ENCODE results near the gene ZNF70. TPM values are rescaled to one million over a fixed set of nuclear protein-coding genes. Genes with fewer than 3 reads are reported as not detected.

ZNF70 gene
- total RNA-seq, 1 experiment from 2014 or later = 6.5 TPM

- intact Hi-C loops (cut with micrococcal nuclease; ENCODE audit: unreplicated experiment) = no loop called here
- no peak overlapping the region for H3K27ac Mint-ChIP-seq (ENCODE audit: unreplicated experiment)
- CTCF ChIA-PET = no interaction called here
- DNase-seq = no peak
- no TSS peak for BruUV-seq (replicated peaks)
- no peaks in the 10 kb centered on the region for H3K9me3 Mint-ChIP-seq (ENCODE audit: low read depth, unreplicated experiment)
- peaks cover 4% of the 10 kb centered on the region for H3K36me3 Mint-ChIP-seq (ENCODE audit: insufficient read depth, unreplicated experiment)
- H3K27me3 Mint-ChIP-seq (ENCODE audit: unreplicated experiment) = peaks cover 11% of the 10 kb centered on the region
- H3K4me3 Mint-ChIP-seq (ENCODE audit: low read depth, unreplicated experiment) = no peak overlapping the region
- TF ChIP-seq CTCF (IDR thresholded peaks at IDR 0.05; ENCODE audit: unreplicated experiment) = no peak
- peaks cover 30% of the 10 kb centered on the region for H3K4me1 Mint-ChIP-seq (ENCODE audit: low read depth, unreplicated experiment)
Measured at GRCh38 chr22:23779083-23779482, 28.2 kb upstream of the ZNF70 start.

- peaks cover 30% of the 10 kb centered on the region for H3K4me1 Mint-ChIP-seq (ENCODE audit: low read depth, unreplicated experiment)
- BruUV-seq (replicated peaks) = no TSS peak
- CTCF ChIA-PET = no interaction called here
- no peak overlapping the region for H3K4me3 Mint-ChIP-seq (ENCODE audit: low read depth, unreplicated experiment)
- peaks cover 16% of the 10 kb centered on the region for H3K27me3 Mint-ChIP-seq (ENCODE audit: unreplicated experiment)
- no peak for DNase-seq
- H3K36me3 Mint-ChIP-seq (ENCODE audit: insufficient read depth, unreplicated experiment) = peaks cover 4% of the 10 kb centered on the region
- H3K27ac Mint-ChIP-seq (ENCODE audit: unreplicated experiment) = no peak overlapping the region
- intact Hi-C loops (cut with micrococcal nuclease; ENCODE audit: unreplicated experiment) = no loop called here
- no peak for TF ChIP-seq CTCF (IDR thresholded peaks at IDR 0.05; ENCODE audit: unreplicated experiment)
- no peaks in the 10 kb centered on the region for H3K9me3 Mint-ChIP-seq (ENCODE audit: low read depth, unreplicated experiment)
Measured at GRCh38 chr22:23778577-23778900, 27.6 kb upstream of the ZNF70 start.

GRCh38 chr22:23777776-23778576, 27.1 kb upstream of the ZNF70 start:
- no peak for DNase-seq
- intact Hi-C loops (cut with micrococcal nuclease; ENCODE audit: unreplicated experiment) = no loop called here
- Mint-ChIP-seq H3K4me1 (ENCODE audit: low read depth, unreplicated experiment) (peaks cover 36% of the 10 kb centered on the region), H3K27ac (ENCODE audit: unreplicated experiment) (no peak overlapping the region), H3K9me3 (ENCODE audit: low read depth, unreplicated experiment) (no peaks in the 10 kb centered on the region), H3K36me3 (ENCODE audit: insufficient read depth, unreplicated experiment) (peaks cover 4% of the 10 kb centered on the region), H3K27me3 (ENCODE audit: unreplicated experiment) (peaks cover 22% of the 10 kb centered on the region), H3K4me3 (ENCODE audit: low read depth, unreplicated experiment) (no peak overlapping the region)
- CTCF ChIA-PET = no interaction called here
- TF ChIP-seq CTCF (IDR thresholded peaks at IDR 0.05; ENCODE audit: unreplicated experiment) = no peak
- BruUV-seq (replicated peaks) = no TSS peak

GRCh38 chr22:23775779-23776375, 25.0 kb upstream of the ZNF70 start:
- no peak overlapping the region for H3K27ac Mint-ChIP-seq (ENCODE audit: unreplicated experiment)
- H3K9me3 Mint-ChIP-seq (ENCODE audit: low read depth, unreplicated experiment) = no peaks in the 10 kb centered on the region
- H3K27me3 Mint-ChIP-seq (ENCODE audit: unreplicated experiment) = peaks cover 26% of the 10 kb centered on the region
- no peak for DNase-seq
- no TSS peak for BruUV-seq (replicated peaks)
- peaks cover 28% of the 10 kb centered on the region for H3K4me1 Mint-ChIP-seq (ENCODE audit: low read depth, unreplicated experiment)
- intact Hi-C loops (cut with micrococcal nuclease; ENCODE audit: unreplicated experiment) = no loop called here
- H3K4me3 Mint-ChIP-seq (ENCODE audit: low read depth, unreplicated experiment) = no peak overlapping the region
- TF ChIP-seq CTCF (IDR thresholded peaks at IDR 0.05; ENCODE audit: unreplicated experiment) = no peak
- peaks cover 4% of the 10 kb centered on the region for H3K36me3 Mint-ChIP-seq (ENCODE audit: insufficient read depth, unreplicated experiment)
- CTCF ChIA-PET = interaction anchor here (0.6 to 0.8 kb wide), 3 partner anchors 10 to 71 kb away, joined by 3 to 4 read pairs (median 3); no protein-coding TSS in a partner anchor
